SK-N-SH (cell line): ENCODE data around the gene NOL7. TPM values are rescaled to one million over a fixed set of nuclear protein-coding genes. Genes with fewer than 3 reads are reported as not detected.

Experiments
- CTCF ChIA-PET: fragments of 300-600, 350-600 bp; formaldehyde crosslinking; extraction: SDS; loops from one replicate; lab custom pipeline; 2021; lab: Yijun Ruan, JAX
- POLR2A ChIA-PET: fragments of 350-600 bp; sonication (Branson Sonifier 250); formaldehyde crosslinking; extraction: SDS; loops from one replicate; lab custom pipeline; 2020; ENCODE audit warnings: antibody characterized with exemption, inconsistent platforms; lab: Yijun Ruan, JAX
- DNase-seq: peaks from one replicate; pipeline ENCODE4 v3.0.0; 2012
- H2AFZ ChIP-seq: fragments of 200-600 bp; sonication (generic); 2 replicates; pipeline ENCODE4 v1.8.1; 2016; ENCODE audit warnings: antibody characterized with exemption, mild to moderate bottlenecking, low read depth
- H3F3A ChIP-seq: fragments of 200-600 bp; sonication (generic); replicated peaks from 2 replicates; pipeline ENCODE3; 2016; ENCODE audit warnings: antibody characterized with exemption, mild to moderate bottlenecking; ENCODE audit not compliant: insufficient read depth
- H3K27ac ChIP-seq, 2 experiments: fragments of 200-500 bp in 1 of 2; fragments of 200-600 bp in 1 of 2; sonication (Bioruptor generic) in 1 of 2; sonication (generic), shearing (Covaris generic) in 1 of 2; 2 replicates each; pipeline versions ENCODE4 v1.5.1 to v1.6.1; 2014 to 2016; ENCODE audit warnings: low read depth in 2 of 2, inconsistent platforms in 1 of 2, low read length in 1 of 2, mild to moderate bottlenecking in 1 of 2, mixed read lengths in 1 of 2
- H3K27me3 ChIP-seq: fragments of 200-600 bp; sonication (generic), shearing (Covaris generic); 2 replicates; pipeline ENCODE4 v1.6.1; 2016; ENCODE audit warnings: mixed run types; ENCODE audit not compliant: insufficient read depth
- H3K36me3 ChIP-seq, 2 experiments: fragments of 200-500 bp in 1 of 2; fragments of 200-600 bp in 1 of 2; sonication (Bioruptor generic) in 1 of 2; sonication (generic) in 1 of 2; replicated peaks in 1 of 2; 2 replicates each; pipeline versions ENCODE3 to v1.5.1; 2014 to 2016; ENCODE audit warnings: low read length in 1 of 2, mild to moderate bottlenecking in 1 of 2; ENCODE audit not compliant: insufficient read depth in 2 of 2, control insufficient read depth in 1 of 2
- H3K4me1 ChIP-seq, 2 experiments: fragments of 200-500 bp in 1 of 2; fragments of 200-600 bp in 1 of 2; sonication (Bioruptor generic) in 1 of 2; sonication (generic), shearing (Covaris generic) in 1 of 2; 2 replicates each; pipeline versions ENCODE4 v1.5.1 to v1.6.1; 2014 to 2016; ENCODE audit warnings: low read depth in 1 of 2, low read length in 1 of 2, mixed run types in 1 of 2; ENCODE audit not compliant: insufficient read depth in 2 of 2, control insufficient read depth in 1 of 2
- H3K4me2 ChIP-seq: fragments of 200-600 bp; sonication (generic), shearing (Covaris generic); 2 replicates; pipeline ENCODE4 v1.6.1; 2017; ENCODE audit warnings: mixed run types
- H3K4me3 ChIP-seq, 2 experiments: fragments of 200-500 bp in 1 of 2; fragments of 200-600 bp in 1 of 2; sonication (Bioruptor generic) in 1 of 2; sonication (generic), shearing (Covaris generic) in 1 of 2; 2 replicates each; pipeline versions ENCODE4 v1.5.1 to v1.8.1; 2014 to 2016; ENCODE audit warnings: low read depth in 2 of 2, inconsistent platforms in 1 of 2, low read length in 1 of 2, mild to moderate bottlenecking in 1 of 2, mixed read lengths in 1 of 2, moderate library complexity in 1 of 2
- H3K79me2 ChIP-seq: fragments of 200-600 bp; sonication (generic); 2 replicates; pipeline ENCODE4 v1.8.1; 2017; ENCODE audit warnings: mild to moderate bottlenecking; ENCODE audit not compliant: insufficient read depth
- H3K9ac ChIP-seq: fragments of 200-600 bp; sonication (generic); 2 replicates; pipeline ENCODE4 v1.6.1; 2017; ENCODE audit warnings: mixed run types
- H3K9me2 ChIP-seq: fragments of 200-600 bp; sonication (generic); 2 replicates; pipeline ENCODE4 v1.6.1; 2017; ENCODE audit warnings: mixed run types
- H3K9me3 ChIP-seq: fragments of 200-600 bp; sonication (generic); 2 replicates; pipeline ENCODE4 v1.6.1; 2017; ENCODE audit warnings: mixed run types, mild to moderate bottlenecking, moderate library complexity
- H4K20me1 ChIP-seq: fragments of 200-600 bp; sonication (generic); 2 replicates; pipeline ENCODE4 v1.6.1; 2017; ENCODE audit warnings: mild to moderate bottlenecking, mixed run types; ENCODE audit not compliant: insufficient read depth
- CHD2 ChIP-seq: fragments of 150-350 bp; IDR thresholded peaks from 2 replicates; pipeline ENCODE4 v1.6.1; 2018; ENCODE audit warnings: low read length; ENCODE audit not compliant: partially characterized antibody
- FOXJ3 ChIP-seq: sonication (generic); formaldehyde crosslinking; IDR thresholded peaks from 2 replicates; pipeline ENCODE4 v1.5.1; 2020; ENCODE audit warnings: mild to moderate bottlenecking, missing genetic modification reagents
- FOXM1 ChIP-seq: IDR thresholded peaks from 2 replicates; pipeline ENCODE4 v1.4.0; 2012; ENCODE audit warnings: low read depth, mild to moderate bottlenecking
- JUND ChIP-seq: IDR thresholded peaks from 2 replicates; pipeline ENCODE4 v1.4.0; 2012
- MXI1 ChIP-seq: IDR thresholded peaks from 2 replicates; pipeline ENCODE4 v1.6.1; 2012; ENCODE audit warnings: mild to moderate bottlenecking, low read depth, low read length, improper control_type of control experiment
- RAD21 ChIP-seq: IDR thresholded peaks from 2 replicates; pipeline ENCODE4 v1.6.1; 2012; ENCODE audit warnings: mild to moderate bottlenecking, low read length
- RCOR1 ChIP-seq: fragments of 150-350 bp; IDR thresholded peaks from 2 replicates; pipeline ENCODE4 v1.6.1; 2017; ENCODE audit warnings: antibody characterized with exemption, low read length
- RFX5 ChIP-seq: IDR thresholded peaks from 2 replicates; pipeline ENCODE4 v1.6.1; 2012; ENCODE audit warnings: mild to moderate bottlenecking, improper control_type of control experiment, low read length
- SIN3A ChIP-seq: IDR thresholded peaks from 2 replicates; pipeline ENCODE4 v1.6.1; 2012; ENCODE audit warnings: low read depth, mild to moderate bottlenecking, low read length, moderate library complexity, borderline replicate concordance
- WGBS: methylation state at CpG from one replicate; pipeline ENCODE4 v1.1.6; 2017; ENCODE audit warnings: low lambda C conversion rate; 5-methylcytosine and 5-hydroxymethylcytosine counted together
- polyA plus RNA-seq, 3 experiments: library from polyadenylated mRNA; depleted of rRNA; stranded (reverse); fragments of >200 nt; gene quantifications; 2 replicates each; pipeline ENCODE4 v1.2.3, GENCODE V29; 2012
- TF ChIP-seq, protein P1 (sequence below): IDR thresholded peaks from 2 replicates; pipeline ENCODE4 v1.4.0; 2012; ENCODE audit warnings: low read depth, borderline replicate concordance
- TF ChIP-seq, protein P2 (sequence below): fragments of 150-350 bp; IDR thresholded peaks from 2 replicates; pipeline ENCODE4 v1.6.1; 2016; ENCODE audit warnings: mild to moderate bottlenecking, low read depth, low read length

NOL7 gene
- polyA plus RNA-seq, 1 of the 3 experiments (the other 2 are of a cell fraction), result 103 TPM

DNA sequence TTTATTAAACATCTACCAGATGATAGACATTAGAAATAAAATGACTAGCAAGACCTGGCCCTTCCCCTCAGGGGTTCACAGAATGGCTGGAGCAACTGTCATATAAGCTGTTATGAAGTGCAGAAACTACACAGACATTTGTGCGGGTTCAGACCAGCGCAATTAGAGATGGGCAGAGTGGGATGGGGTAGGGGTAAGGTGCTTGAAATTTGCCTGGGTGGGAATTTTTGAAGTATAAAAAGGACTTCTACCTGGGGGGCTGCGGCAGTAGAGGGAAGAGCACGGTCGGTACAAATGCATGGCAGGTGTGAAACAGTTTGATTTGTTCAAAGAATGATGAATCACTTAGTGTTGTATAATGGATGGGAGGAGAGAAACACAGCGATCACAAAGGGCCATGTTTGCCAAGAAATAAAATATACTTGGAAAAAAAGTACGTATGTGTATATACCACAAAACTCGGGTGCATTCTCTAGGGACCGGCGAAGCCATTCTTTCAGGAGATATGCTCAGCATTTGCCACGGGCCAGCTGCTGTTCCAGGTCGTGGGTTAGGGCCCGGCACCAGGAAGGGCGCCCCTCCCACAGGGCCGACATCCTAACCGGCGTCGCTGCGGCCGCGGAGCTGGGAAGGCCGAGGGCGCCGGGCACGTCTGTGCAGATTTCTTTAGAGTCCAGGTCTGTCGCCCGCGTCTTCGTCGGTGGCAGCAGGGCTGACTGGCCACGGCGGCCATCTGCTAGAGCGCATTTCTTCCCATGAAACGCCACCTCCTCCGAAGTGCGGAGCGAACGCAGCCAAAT, 809 bp upstream of the NOL7 start:
- ChIA-PET CTCF (interaction anchor here (0.6 to 3.5 kb wide), 16 partner anchors 8 to 453 kb away, joined by 3 to 30 read pairs (median 4); partner anchors contain the start of genes GFOD1 and SIRT5), POLR2A (interaction anchor here (0.8 to 4.1 kb wide), 10 partner anchors 12 to 286 kb away, joined by 3 to 33 read pairs (median 4); partner anchors contain the start of genes GFOD1, RANBP9, SIRT5 and TBC1D7)
- DNase-seq, result peak; percentile 73
- peak overlapping the region; percentile 91 for H3K9ac ChIP-seq
- H3K79me2 ChIP-seq, result peaks cover 51% of the 10 kb centered on the region
- WGBS, result 2% methylated on average over 22 of the region's 38 CpGs
- no peaks in the 10 kb centered on the region for H3K9me2 ChIP-seq
- peaks cover 5 to 24% of the 10 kb centered on the region in 2 experiments; a peak in 3 of 4 replicates for H3K4me1 ChIP-seq
- peaks cover 19 to 26% of the 10 kb centered on the region in 2 experiments for H3K36me3 ChIP-seq
- no peaks in the 10 kb centered on the region for H3K27me3 ChIP-seq
- TF ChIP-seq MXI1 (0 out of 2 replicates have a peak, but pooled peaks have one; percentile 3), RFX5 (no peak)
- peaks cover 11% of the 10 kb centered on the region for H3F3A ChIP-seq
- H3K4me2 ChIP-seq, result peak overlapping the region; percentile 88
- H4K20me1 ChIP-seq, result peaks cover 14% of the 10 kb centered on the region
- H3K27ac ChIP-seq, result peak overlapping the region; percentile 93 to 94
- peak overlapping the region; percentile 96 to 99 for H3K4me3 ChIP-seq
- peak overlapping the region; percentile 80 for H2AFZ ChIP-seq
- H3K9me3 ChIP-seq, result no peaks in the 10 kb centered on the region

DNA sequence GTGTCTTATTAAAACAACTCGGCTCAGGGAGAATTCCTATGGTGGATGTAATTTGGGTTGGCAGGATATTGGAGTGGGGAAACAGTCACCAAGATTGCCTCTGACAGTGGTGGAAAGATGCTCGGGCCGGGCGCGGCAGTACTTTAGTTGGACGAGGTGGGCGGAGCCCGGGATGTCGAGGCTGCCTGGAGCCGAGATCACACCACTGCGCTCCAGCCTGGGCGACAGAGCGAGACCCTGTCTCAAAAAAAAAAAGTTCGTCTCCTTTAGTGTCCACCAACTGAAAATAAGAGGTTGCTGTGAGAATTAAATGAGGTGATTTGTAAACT, 621 bp downstream of the NOL7 start:
- Histone ChIP-seq H3K9me3 (no peaks in the 10 kb centered on the region), H3K4me1 (peaks cover 5 to 24% of the 10 kb centered on the region in 2 experiments; a peak in 3 of 4 replicates), H3K27ac (peak overlapping the region; percentile 93 to 95), H3K9ac (peak overlapping the region; percentile 91), H3F3A (peaks cover 21% of the 10 kb centered on the region), H3K36me3 (peaks cover 33 to 39% of the 10 kb centered on the region in 2 experiments), H3K27me3 (no peaks in the 10 kb centered on the region), H3K9me2 (no peaks in the 10 kb centered on the region), H3K4me3 (peak overlapping the region; percentile 96 to 99), H4K20me1 (peaks cover 14% of the 10 kb centered on the region), H2AFZ (peak overlapping the region; percentile 85), H3K79me2 (peaks cover 61% of the 10 kb centered on the region), H3K4me2 (peak overlapping the region; percentile 88)
- DNase-seq, result peak; percentile 54
- POLR2A ChIA-PET, result interaction anchor here (0.7 to 4.1 kb wide), 10 partner anchors 9 to 287 kb away, joined by 3 to 33 read pairs (median 6); partner anchors contain the start of genes RANBP9, SIRT5 and TBC1D7
- CTCF ChIA-PET, result interaction anchor here (0.6 to 3.5 kb wide), 25 partner anchors 9 to 1868 kb away, joined by 3 to 30 read pairs (median 4); partner anchors contain the start of genes GFOD1 and SIRT5
- TF ChIP-seq SIN3A (no peak), JUND (no peak), RCOR1 (no peak), MXI1 (peak; percentile 12; the same call in 1 of the 2 replicates)
- TF ChIP-seq, protein P1, sequence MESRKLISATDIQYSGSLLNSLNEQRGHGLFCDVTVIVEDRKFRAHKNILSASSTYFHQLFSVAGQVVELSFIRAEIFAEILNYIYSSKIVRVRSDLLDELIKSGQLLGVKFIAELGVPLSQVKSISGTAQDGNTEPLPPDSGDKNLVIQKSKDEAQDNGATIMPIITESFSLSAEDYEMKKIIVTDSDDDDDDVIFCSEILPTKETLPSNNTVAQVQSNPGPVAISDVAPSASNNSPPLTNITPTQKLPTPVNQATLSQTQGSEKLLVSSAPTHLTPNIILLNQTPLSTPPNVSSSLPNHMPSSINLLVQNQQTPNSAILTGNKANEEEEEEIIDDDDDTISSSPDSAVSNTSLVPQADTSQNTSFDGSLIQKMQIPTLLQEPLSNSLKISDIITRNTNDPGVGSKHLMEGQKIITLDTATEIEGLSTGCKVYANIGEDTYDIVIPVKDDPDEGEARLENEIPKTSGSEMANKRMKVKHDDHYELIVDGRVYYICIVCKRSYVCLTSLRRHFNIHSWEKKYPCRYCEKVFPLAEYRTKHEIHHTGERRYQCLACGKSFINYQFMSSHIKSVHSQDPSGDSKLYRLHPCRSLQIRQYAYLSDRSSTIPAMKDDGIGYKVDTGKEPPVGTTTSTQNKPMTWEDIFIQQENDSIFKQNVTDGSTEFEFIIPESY, result no peak
- WGBS, result 0% methylated on average over 14 of the region's 14 CpGs

DNA sequence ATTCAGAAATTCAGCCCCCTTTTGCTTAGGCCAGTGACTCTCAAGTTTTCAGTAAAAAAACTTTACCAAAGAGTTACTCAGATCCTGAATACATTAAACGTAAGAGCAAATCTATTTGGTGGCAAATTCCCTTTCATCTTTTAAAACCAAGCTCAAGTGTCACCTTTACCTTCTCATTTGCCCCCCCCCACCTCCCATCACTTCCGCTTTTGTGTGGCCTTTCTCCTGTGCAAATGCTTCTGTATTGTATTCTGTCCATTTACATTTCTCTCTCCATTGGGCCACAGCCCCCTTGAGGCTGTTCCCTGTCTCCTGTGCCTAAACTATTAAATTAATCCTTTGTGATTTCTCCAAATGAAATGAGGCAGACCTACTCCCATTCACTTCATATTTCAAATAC, 1.9 kb downstream of the NOL7 start:
- Histone ChIP-seq H3K4me1 (peaks cover 5 to 24% of the 10 kb centered on the region in 2 experiments; a peak in 3 of 4 replicates), H2AFZ (no peak overlapping the region), H3K9me3 (no peaks in the 10 kb centered on the region), H3K79me2 (peaks cover 61% of the 10 kb centered on the region), H3K9ac (no peak overlapping the region; the same call in 1 of the 2 replicates), H3K27me3 (no peaks in the 10 kb centered on the region), H3K4me3 (peak overlapping the region in 1 of 2 experiments; percentile 96; a peak in 1 of 4 replicates), H3K36me3 (peaks cover 46 to 52% of the 10 kb centered on the region in 2 experiments), H3K27ac (no peak overlapping the region), H4K20me1 (peaks cover 14% of the 10 kb centered on the region)
- 83% methylated on average over 2 of the region's 2 CpGs for WGBS
- DNase-seq, result no peak
- CTCF ChIA-PET, result interaction anchor here (1.0 to 3.5 kb wide), 5 partner anchors 8 to 179 kb away, joined by 3 to 30 read pairs (median 4); partner anchors contain the start of gene SIRT5
- POLR2A ChIA-PET, result no interaction called here
- no peak for TF ChIP-seq RAD21
- TF ChIP-seq RCOR1, result no peak
- no peak for TF ChIP-seq FOXM1
- TF ChIP-seq, protein P2, sequence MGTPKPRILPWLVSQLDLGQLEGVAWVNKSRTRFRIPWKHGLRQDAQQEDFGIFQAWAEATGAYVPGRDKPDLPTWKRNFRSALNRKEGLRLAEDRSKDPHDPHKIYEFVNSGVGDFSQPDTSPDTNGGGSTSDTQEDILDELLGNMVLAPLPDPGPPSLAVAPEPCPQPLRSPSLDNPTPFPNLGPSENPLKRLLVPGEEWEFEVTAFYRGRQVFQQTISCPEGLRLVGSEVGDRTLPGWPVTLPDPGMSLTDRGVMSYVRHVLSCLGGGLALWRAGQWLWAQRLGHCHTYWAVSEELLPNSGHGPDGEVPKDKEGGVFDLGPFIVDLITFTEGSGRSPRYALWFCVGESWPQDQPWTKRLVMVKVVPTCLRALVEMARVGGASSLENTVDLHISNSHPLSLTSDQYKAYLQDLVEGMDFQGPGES, result no peak
- TF ChIP-seq FOXJ3 (CRISPR knock-in tag), result no peak
- TF ChIP-seq CHD2, result no peak
- TF ChIP-seq, all 33 proteins: peak for 0
- peak overlapping the region; percentile 88 for H3K4me2 ChIP-seq
- no peaks in the 10 kb centered on the region for H3K9me2 ChIP-seq
- peaks cover 27% of the 10 kb centered on the region for H3F3A ChIP-seq
